ENCODE results near the gene OR8G1. TPM values are rescaled to one million over a fixed set of nuclear protein-coding genes. Genes with fewer than 3 reads are reported as not detected.

The OR8G1 gene
- total and polyA plus RNA-seq, 2 donors (not counting 1 experiment from before 2014, with no cell fraction given): not detected

DNA sequence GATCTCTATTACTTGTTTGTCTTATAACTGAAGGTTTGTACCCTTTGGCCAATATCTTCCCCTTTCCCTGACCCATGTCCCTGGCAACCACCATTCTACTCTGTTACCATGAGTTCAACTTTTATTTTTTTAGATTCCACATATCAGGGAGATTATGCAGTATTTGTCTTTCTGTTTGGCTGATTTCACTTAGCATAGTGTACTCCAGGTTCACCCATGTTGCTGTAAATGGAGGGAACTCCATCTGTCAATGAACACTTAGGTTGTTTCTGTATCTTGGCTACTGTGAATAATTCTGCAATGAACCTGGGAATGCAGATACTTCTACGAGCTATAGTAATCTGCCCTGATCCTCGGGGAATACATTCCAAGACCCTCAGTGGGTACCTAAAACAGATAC lies 42.9 kb upstream of the OR8G1 start:
- H3K27ac ChIP-seq (ENCODE audit: low read length in 2 of 2): no peak overlapping the region
- no peak overlapping the region for H3K27ac Mint-ChIP-seq
- CTCF ChIA-PET: no interaction called here
- DNase-seq: no peak
- no peaks in the 10 kb centered on the region for H3K79me2 ChIP-seq (ENCODE audit: control insufficient read depth, insufficient read depth, low read length)
- no peak overlapping the region for H3K9ac ChIP-seq (ENCODE audit: low read length)
- no peak overlapping the region for H2AFZ ChIP-seq (ENCODE audit: insufficient read depth, low read depth, low read length, poor library complexity, severe bottlenecking)
- H3K9me3 Mint-ChIP-seq (ENCODE audit: insufficient read depth): no peaks in the 10 kb centered on the region
- H3K4me2 ChIP-seq (replicated peaks; ENCODE audit: low read depth, low read length, poor library complexity, severe bottlenecking): no peak overlapping the region
- H3K4me1 ChIP-seq (ENCODE audit: control insufficient read depth in 2 of 2, insufficient read depth in 2 of 2, low read length in 2 of 2): peaks cover 0 to under 1% of the 10 kb centered on the region in 2 donors
- peaks cover 3% of the 10 kb centered on the region for H3K27me3 Mint-ChIP-seq
- ATAC-seq (ENCODE audit: low read depth): no peak
- H3K36me3 ChIP-seq (replicated peaks in 1 of 2; ENCODE audit: control extremely low read depth in 1 of 2, control insufficient read depth in 1 of 2, extremely low read depth in 1 of 2, insufficient read depth in 2 of 2, low read length in 1 of 2): no peaks in the 10 kb centered on the region
- no peaks in the 10 kb centered on the region for H4K20me1 ChIP-seq (ENCODE audit: control insufficient read depth, insufficient read depth, low read length, poor library complexity, severe bottlenecking)
- peaks cover 6% of the 10 kb centered on the region for H3K4me1 Mint-ChIP-seq
- no CpG with 5 or more reads among the region's 2 CpGs for WGBS (ENCODE audit: insufficient coverage)
- H3K4me3 ChIP-seq (ENCODE audit: control extremely low read depth in 1 of 5, extremely low read depth in 1 of 5, insufficient read depth in 1 of 5, low read depth in 2 of 5, low read length in 4 of 5): no peak overlapping the region
- H3K27me3 ChIP-seq (replicated peaks in 1 of 4; ENCODE audit: control extremely low read depth in 1 of 4, control insufficient read depth in 3 of 4, insufficient read depth in 4 of 4, low read length in 3 of 4): no peaks in the 10 kb centered on the region
- intact Hi-C loops (cut with micrococcal nuclease): loop anchor here (5.0 kb wide), 1 partner anchor 126 kb away; no protein-coding TSS in a partner anchor
- TF ChIP-seq, protein P1, sequence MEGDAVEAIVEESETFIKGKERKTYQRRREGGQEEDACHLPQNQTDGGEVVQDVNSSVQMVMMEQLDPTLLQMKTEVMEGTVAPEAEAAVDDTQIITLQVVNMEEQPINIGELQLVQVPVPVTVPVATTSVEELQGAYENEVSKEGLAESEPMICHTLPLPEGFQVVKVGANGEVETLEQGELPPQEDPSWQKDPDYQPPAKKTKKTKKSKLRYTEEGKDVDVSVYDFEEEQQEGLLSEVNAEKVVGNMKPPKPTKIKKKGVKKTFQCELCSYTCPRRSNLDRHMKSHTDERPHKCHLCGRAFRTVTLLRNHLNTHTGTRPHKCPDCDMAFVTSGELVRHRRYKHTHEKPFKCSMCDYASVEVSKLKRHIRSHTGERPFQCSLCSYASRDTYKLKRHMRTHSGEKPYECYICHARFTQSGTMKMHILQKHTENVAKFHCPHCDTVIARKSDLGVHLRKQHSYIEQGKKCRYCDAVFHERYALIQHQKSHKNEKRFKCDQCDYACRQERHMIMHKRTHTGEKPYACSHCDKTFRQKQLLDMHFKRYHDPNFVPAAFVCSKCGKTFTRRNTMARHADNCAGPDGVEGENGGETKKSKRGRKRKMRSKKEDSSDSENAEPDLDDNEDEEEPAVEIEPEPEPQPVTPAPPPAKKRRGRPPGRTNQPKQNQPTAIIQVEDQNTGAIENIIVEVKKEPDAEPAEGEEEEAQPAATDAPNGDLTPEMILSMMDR (IDR thresholded peaks at IDR 0.05): no peak
- no peak for TF ChIP-seq EZH2 (IDR thresholded peaks at IDR 0.05; ENCODE audit: borderline replicate concordance, insufficient read depth, low read depth, low read length, poor library complexity, severe bottlenecking)
- no peak overlapping the region for H3K4me3 Mint-ChIP-seq
- POLR2A ChIA-PET: no interaction called here
- H3K9me3 ChIP-seq (ENCODE audit: control extremely low read depth in 1 of 3, control insufficient read depth in 2 of 3, insufficient read depth in 1 of 3, low read length in 2 of 3): peaks cover 0 to 1% (median 0%) of the 10 kb centered on the region in 3 donors

DNA sequence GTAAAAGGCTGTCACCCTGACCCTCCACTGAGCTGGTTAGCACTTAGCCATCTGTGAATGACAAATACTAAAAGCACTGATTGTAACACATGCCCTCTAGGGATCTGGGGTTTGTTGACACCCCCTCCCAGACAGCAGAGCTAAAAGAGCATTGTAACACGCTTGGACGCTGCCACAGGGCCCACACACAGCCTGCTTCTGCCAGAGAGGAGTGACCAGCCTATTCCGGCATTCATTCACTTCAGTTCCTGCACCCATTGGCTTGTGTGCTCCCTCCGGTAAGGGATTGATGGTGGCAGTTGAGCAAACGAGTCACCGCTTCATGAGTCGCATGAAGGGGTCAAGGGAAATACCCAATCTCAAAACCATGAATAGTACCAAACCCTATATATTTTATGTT lies 42.0 kb upstream of the OR8G1 start:
- no CpG with 5 or more reads among the region's 7 CpGs for WGBS (ENCODE audit: insufficient coverage)
- Histone ChIP-seq H3K27ac (ENCODE audit: low read length in 2 of 2) (no peak overlapping the region), H3K9ac (ENCODE audit: low read length) (no peak overlapping the region), H3K79me2 (ENCODE audit: control insufficient read depth, insufficient read depth, low read length) (no peaks in the 10 kb centered on the region), H3K4me3 (ENCODE audit: control extremely low read depth in 1 of 5, extremely low read depth in 1 of 5, insufficient read depth in 1 of 5, low read depth in 2 of 5, low read length in 4 of 5) (no peak overlapping the region), H3K36me3 (replicated peaks in 1 of 2; ENCODE audit: control extremely low read depth in 1 of 2, control insufficient read depth in 1 of 2, extremely low read depth in 1 of 2, insufficient read depth in 2 of 2, low read length in 1 of 2) (no peaks in the 10 kb centered on the region), H3K4me1 (ENCODE audit: control insufficient read depth in 2 of 2, insufficient read depth in 2 of 2, low read length in 2 of 2) (no peaks in the 10 kb centered on the region), H3K4me2 (replicated peaks; ENCODE audit: low read depth, low read length, poor library complexity, severe bottlenecking) (no peak overlapping the region), H2AFZ (ENCODE audit: insufficient read depth, low read depth, low read length, poor library complexity, severe bottlenecking) (no peak overlapping the region), H4K20me1 (ENCODE audit: control insufficient read depth, insufficient read depth, low read length, poor library complexity, severe bottlenecking) (no peaks in the 10 kb centered on the region), H3K9me3 (ENCODE audit: control extremely low read depth in 1 of 3, control insufficient read depth in 2 of 3, insufficient read depth in 1 of 3, low read length in 2 of 3) (peaks cover 0 to 1% (median 0%) of the 10 kb centered on the region in 3 donors), H3K27me3 (replicated peaks in 1 of 4; ENCODE audit: control extremely low read depth in 1 of 4, control insufficient read depth in 3 of 4, insufficient read depth in 4 of 4, low read length in 3 of 4) (no peaks in the 10 kb centered on the region)
- H3K4me1 Mint-ChIP-seq: peaks cover 2% of the 10 kb centered on the region
- peaks cover 3% of the 10 kb centered on the region for H3K27me3 Mint-ChIP-seq
- DNase-seq: no peak
- TF ChIP-seq EZH2 (IDR thresholded peaks at IDR 0.05; ENCODE audit: borderline replicate concordance, insufficient read depth, low read depth, low read length, poor library complexity, severe bottlenecking): no peak
- TF ChIP-seq, protein P1 (IDR thresholded peaks at IDR 0.05): no peak
- intact Hi-C loops (cut with micrococcal nuclease): loop anchor here (5.0 kb wide), 1 partner anchor 127 kb away; no protein-coding TSS in a partner anchor
- no peaks in the 10 kb centered on the region for H3K9me3 Mint-ChIP-seq (ENCODE audit: insufficient read depth)
- ATAC-seq (ENCODE audit: low read depth): no peak
- H3K4me3 Mint-ChIP-seq: no peak overlapping the region
- CTCF ChIA-PET: no interaction called here
- POLR2A ChIA-PET: no interaction called here
- no peak overlapping the region for H3K27ac Mint-ChIP-seq
